GM18517 (cell line): ENCODE results near the gene TANC1.
"Not testable (repeated sequence)": the region's sequence is repeated elsewhere in the genome, so short reads cannot be mapped to it uniquely, and the experiment has no call there.

ENCODE experiments used
- ATAC-seq: cut with Tn5 transposase; IDR thresholded peaks from one replicate; pipeline ENCODE4 v1.9.1; 2021; ENCODE audit warnings: mild to moderate bottlenecking, moderate library complexity; ENCODE audit not compliant: unreplicated experiment

Gene TANC1

DNA sequence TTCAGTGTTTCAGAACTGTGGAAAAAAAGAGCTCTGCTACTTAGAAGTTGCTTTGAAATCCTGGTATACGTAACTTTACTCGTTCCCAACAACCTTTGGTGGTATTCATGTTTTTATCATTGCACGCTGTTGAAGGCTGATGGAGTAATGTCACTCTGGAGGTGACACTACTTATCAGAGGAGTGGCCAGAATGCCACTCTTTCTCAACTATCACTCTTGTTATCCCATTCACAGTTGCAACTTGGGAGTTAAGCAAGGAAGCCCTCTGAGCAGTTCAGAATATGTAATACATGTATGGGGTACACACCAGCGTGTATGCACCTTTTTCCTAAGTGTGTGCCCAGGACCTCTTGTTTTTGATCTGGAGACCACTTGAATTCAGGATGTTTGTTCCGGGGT lies 53.6 kb downstream of the TANC1 start:
- ATAC-seq: no peak

GRCh38 chr2:159026170-159026569 lies 57.7 kb downstream of the TANC1 start:
- no peak for ATAC-seq

DNA sequence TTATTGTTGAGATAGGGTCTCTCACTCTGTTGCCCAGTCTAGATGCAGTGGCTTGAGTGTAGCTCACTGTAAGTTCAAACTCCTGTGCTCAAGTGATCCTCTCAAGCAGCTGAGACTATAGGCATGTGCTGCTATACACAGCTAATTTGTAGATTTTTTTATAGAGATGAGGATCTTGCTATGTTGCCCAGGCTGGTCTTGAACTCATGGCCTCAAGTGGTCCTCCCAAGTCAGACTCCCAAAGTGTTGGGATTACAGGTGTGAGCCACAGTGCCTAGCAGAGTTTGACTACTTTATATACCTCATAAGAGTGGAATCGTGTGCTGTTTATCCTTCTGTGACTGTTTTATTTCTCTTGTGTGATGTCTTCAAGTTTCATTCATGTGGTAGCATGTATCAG lies 60.3 kb downstream of the TANC1 start:
- no peak for ATAC-seq

DNA sequence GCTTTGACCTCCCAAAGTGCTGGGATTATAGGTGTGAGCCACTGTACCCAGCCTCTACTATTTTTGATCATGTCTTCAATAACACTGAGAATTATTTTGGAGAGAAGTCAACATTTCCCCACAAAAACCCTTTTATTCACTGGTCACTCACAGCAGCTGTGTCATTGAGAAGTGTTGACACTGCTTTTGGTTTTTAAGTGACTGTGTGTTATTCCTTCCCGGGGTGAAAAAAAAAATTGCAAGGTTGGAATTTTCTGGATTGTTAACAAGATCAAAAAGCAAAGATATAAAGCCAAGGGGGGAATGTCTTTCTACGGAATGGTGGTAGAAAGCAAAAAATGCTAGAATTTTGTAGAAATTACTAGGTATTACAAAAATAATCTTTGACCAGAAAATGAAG lies 61.5 kb downstream of the TANC1 start:
- no peak for ATAC-seq

GRCh38 chr2:159030674-159031380 lies 62.4 kb downstream of the TANC1 start:
- no peak for ATAC-seq

GRCh38 chr2:159032146-159032545 lies 63.7 kb downstream of the TANC1 start:
- ATAC-seq: no peak

- ATAC-seq: no peak
Measured at GRCh38 chr2:159032580-159032979, 64.1 kb downstream of the TANC1 start.

DNA sequence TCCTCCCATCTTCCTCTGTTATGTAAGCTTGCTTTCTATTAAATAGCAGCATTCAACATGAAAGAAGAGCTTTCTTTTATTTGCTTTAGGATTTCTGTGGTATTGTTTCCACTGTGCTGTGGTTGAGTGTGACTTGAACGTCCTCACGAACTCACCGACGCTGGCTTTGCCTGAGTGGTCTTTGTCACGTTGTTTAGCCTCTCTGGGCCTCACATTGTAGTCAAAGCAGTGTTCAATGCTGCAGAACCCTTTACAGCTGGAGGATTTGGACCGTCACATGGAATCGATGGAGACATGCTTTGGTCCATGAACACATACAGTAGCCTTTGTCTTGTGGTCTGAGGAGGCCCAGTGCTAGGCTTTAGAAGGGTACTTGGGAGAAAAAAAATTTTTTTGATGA lies 66.3 kb downstream of the TANC1 start:
- ATAC-seq: no peak

DNA sequence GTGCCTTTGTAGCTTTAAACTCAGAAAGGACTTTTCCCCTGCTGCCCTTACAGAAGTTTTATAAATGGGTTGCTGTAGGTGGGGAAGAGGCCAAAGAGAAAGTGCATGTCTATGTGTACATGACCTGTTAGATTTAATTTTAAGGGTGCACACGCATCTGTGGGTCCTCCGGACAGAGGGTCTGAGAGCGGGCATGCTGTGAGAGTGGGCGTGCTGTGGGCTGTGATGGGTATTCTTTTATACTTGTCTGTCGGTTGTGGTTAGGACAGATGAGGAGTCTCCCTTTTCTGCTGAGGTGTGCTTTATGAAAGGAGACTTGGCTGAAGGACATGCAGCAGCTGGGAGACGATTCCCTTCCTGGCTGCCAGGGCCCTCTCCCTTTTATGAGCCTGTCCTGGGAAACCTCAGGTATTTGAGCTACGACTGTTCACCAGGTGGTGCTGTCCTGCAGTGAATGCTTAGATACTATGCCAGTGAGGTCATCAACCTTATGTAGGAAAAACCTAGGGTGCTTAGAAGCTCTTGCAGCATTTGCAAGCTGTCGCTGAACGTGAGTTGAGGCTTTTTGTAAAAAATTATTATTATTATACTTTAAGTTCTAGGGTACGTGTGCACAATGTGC lies 67.5 kb downstream of the TANC1 start:
- ATAC-seq: no peak

GRCh38 chr2:159036461-159036860 lies 68.0 kb downstream of the TANC1 start:
- not testable (repeated sequence) for ATAC-seq

GRCh38 chr2:159041328-159041727 lies 72.9 kb downstream of the TANC1 start:
- ATAC-seq: not testable (repeated sequence)

DNA sequence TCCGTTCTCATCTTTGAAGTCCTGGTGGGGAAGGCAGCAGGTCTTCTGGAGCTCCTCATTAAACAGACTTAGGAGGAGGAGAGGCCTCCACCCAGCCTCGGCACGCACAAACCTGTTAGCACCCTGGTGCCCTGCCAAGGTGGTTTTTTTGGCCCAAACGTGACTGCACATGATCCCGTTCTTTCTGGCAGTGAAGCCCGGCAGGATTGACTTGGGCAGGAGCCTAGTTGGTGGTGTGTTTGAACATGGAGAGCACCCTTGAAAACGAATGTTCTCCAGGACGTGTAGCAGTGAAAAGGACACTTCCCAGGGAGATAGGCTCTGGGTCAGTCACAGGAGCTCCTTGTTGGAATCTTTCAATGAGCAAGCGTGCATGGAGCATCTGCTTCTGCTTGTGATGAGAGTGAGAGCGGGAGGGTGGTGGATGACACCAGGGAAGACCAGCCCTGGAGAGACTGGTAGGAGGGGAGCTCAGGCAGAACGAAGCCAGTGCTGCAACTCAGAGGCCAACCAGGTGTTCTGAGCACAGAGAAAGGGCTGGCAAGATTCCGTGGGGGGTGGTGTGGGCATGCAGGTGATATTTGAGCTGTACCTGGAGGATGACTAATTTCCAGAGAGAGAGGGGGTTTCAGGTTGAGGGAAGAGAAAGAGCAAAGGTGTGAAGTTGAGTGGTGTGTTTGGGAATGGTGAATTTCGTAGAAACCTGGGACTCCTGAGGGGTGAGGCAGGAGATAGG lies 73.8 kb downstream of the TANC1 start:
- ATAC-seq: no peak

DNA sequence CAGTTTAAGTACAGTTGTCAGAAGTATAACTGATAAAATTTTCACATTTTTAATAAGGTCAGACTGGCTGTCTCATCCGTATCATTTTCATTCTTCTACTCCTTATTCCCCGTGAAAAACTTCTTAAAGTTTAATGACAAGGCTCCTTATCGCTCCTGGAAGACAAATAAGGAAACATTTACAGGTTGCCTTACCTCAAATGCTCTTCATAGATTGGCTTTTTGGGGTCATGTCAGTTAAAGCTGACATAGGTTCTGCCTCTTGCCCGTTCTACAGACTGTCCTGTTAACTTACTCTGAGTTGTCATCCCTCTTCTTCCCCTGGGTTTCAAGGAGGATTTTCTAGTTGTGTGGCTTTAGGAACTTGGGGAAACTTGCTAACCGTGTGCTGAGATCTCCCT lies 75.3 kb downstream of the TANC1 start:
- no peak for ATAC-seq

GRCh38 chr2:159044804-159045286 lies 76.4 kb downstream of the TANC1 start:
- ATAC-seq: no peak

DNA sequence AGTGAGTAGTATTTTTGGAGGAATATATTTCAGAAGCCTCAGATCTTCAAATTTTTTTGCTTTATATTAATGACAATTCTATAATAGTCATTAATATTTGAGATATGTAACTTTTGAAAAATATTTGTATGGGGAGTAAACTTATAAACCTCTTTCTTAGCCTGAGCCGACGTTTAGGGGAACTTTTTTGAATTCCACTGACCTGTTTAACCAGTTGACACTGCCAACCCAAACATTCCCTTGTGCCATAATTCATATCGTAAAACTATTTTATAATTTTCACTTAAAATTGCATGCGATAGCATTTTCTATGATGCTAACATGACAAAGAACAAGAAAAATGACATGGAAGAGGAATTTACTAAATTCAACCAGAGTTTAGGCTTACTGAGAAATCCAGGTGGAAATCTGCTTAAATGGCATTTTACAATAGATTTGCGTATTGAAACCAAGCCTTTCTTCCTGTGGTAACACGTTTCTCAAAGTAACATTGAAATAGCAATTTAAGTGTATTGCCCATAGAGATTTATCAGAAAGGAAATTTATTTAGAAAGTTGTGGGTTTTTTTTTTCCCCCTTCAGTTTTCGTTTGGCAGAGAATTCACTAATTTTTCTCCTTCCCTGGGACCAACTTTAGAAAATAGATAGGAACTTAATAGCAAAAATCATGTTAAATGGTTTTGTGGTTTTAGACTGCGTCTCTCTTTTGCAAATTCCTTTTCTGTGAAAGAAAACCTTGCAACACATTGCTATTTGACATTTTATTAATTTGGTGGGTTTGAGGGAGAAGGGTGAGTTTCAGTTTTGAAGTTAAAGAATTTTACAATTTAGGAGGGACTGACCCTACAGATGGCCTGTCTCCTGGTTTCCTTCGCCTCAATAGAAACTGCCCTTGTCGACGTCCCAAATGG lies 77.4 kb downstream of the TANC1 start:
- ATAC-seq: no peak

GRCh38 chr2:159046966-159047365 lies 78.5 kb downstream of the TANC1 start:
- no peak for ATAC-seq

DNA sequence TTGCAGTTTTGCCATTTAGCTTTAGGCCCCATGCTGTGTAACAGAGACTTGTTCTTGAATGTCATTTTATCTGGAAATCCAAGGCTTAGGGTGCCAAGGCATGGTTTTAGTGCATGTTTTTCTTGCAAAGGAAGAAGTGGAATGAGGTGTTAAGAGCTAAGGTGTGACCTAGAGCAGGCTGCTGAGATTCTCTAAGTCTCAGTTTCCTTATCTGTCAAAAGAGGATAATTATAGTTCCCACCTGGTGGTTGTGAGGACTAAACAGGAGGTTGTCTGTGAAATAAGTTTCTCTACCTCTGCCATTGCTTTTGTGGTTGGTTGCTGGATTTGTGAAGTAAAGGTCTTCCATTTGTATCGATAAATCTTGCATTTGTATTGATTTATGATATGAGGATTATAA lies 82.0 kb downstream of the TANC1 start:
- no peak for ATAC-seq

GRCh38 chr2:159051133-159051532 lies 82.7 kb downstream of the TANC1 start:
- ATAC-seq: no peak

GRCh38 chr2:159051661-159052060 lies 83.2 kb downstream of the TANC1 start:
- ATAC-seq: no peak

DNA sequence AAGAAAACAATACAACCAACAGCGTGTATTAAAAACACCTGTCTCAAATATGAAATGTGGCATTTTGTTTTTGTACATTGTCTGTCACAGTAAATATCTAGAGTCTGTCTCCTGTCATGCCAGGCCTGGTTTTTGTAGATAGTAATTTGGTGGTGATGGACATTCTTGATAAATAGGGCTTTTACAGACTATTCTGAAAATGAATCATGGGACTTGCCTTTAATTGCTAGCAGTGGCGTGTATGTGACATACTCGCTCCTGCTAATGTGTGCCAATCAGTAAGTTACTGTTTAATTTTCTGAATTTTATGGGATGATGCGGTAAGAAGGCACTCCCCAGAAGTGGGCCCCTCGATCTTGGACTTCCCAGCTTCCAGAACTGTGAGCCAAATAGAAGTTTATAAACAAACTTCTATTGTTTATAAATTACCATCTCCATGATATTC lies 83.7 kb downstream of the TANC1 start:
- ATAC-seq: no peak
